Measurements from ENCODE around the gene PKN2. TPM values are rescaled to one million over a fixed set of nuclear protein-coding genes. Genes with fewer than 3 reads are reported as not detected.

PKN2 gene
- total and polyA plus RNA-seq, 9 of the 15 experiments (the other 6 are each of a cell fraction or from before 2014, with no cell fraction given): 4.5 to 25.3 (median 19.2) TPM

- Histone ChIP-seq H4K20me1 (replicated peaks; ENCODE audit: control insufficient read depth, insufficient read depth, low read length) (no peaks in the 10 kb centered on the region), H3K9me3 (replicated peaks; ENCODE audit: control insufficient read depth, insufficient read depth, low read depth, low read length) (no peaks in the 10 kb centered on the region), H2AFZ (ENCODE audit: low read depth, low read length) (peak overlapping the region; percentile 22), H3K36me3 (ENCODE audit: control insufficient read depth, insufficient read depth, low read length) (no peaks in the 10 kb centered on the region), H3K9ac (ENCODE audit: insufficient read depth in 1 of 2, low read depth in 2 of 2, low read length in 2 of 2) (no peak overlapping the region), H3K27me3 (ENCODE audit: control insufficient read depth in 2 of 2, insufficient read depth in 2 of 2, low read length in 2 of 2) (no peaks in the 10 kb centered on the region), H3K79me2 (ENCODE audit: control insufficient read depth, insufficient read depth, low read length) (peaks cover 25% of the 10 kb centered on the region), H3K9me1 (ENCODE audit: control insufficient read depth, insufficient read depth, low read length) (no peaks in the 10 kb centered on the region), H3K4me3 (no peak overlapping the region), H3K4me1 (replicated peaks in 1 of 2; ENCODE audit: control insufficient read depth in 2 of 2, insufficient read depth in 2 of 2, low read length in 2 of 2) (peaks cover 4 to 33% of the 10 kb centered on the region in 2 experiments; a peak in 4 of 5 replicates), H3K4me2 (ENCODE audit: insufficient read depth, low read length) (no peak overlapping the region; the same call in 1 of the 2 replicates), H3K27ac (ENCODE audit: extremely low read depth, low read depth, low read length) (peak overlapping the region; percentile 55; the same call in 2 of the 3 replicates)
- ATAC-seq (peak; percentile 56), DNase-seq (ENCODE audit: extremely low read depth in 1 of 4, low spot score in 3 of 4) (peak in 3 of 4 experiments; percentile 13 to 55 (median 16)), FAIRE-seq (peak; percentile 69)
- ChIA-PET CTCF (ENCODE audit: low intra/inter-chr PET ratio) (no interaction called here), POLR2A (interaction anchor here (0.9 kb wide), 1 partner anchor 854 kb away, joined by 4 read pairs; no protein-coding TSS in a partner anchor)
- intact Hi-C loops (cut with micrococcal nuclease): no loop called here
- WGBS (ENCODE audit: insufficient coverage, low coverage, missing lambda C conversion rate): 13% methylated on average over 3 of the region's 3 CpGs
- BruUV-seq (replicated peaks): no TSS peak
- in situ Hi-C loops (cut with MboI): no loop called here
- TF ChIP-seq ZNF668 (CRISPR knock-in tag; IDR thresholded peaks at IDR 0.05): no peak
- TF ChIP-seq RBM34 (IDR thresholded peaks at IDR 0.05; ENCODE audit: borderline replicate concordance, insufficient read depth, low read length): no peak
- no peak for TF ChIP-seq ZNF23 (CRISPR knock-in tag; IDR thresholded peaks at IDR 0.05)
- TF ChIP-seq CHD7 (IDR thresholded peaks at IDR 0.05; ENCODE audit: low read depth, low read length): no peak
- TF ChIP-seq JUND (IDR thresholded peaks at IDR 0.05; ENCODE audit: borderline replicate concordance, low read depth, low read length): no peak
- TF ChIP-seq JUND (tag; IDR thresholded peaks at IDR 0.05; ENCODE audit: borderline replicate concordance, low read depth, low read length): peak; percentile 38; the same call in 1 of the 3 replicates
- 0 out of 2 replicates have a peak, but pooled peaks have one; percentile 20 for TF ChIP-seq ATF7 (IDR thresholded peaks at IDR 0.05)
- TF ChIP-seq CBFA2T2 (conservative IDR thresholded peaks at IDR 0.05): no peak
- no peak for TF ChIP-seq NR4A1 (CRISPR knock-in tag; IDR thresholded peaks at IDR 0.05)
- no peak for TF ChIP-seq NR4A1 (tag; IDR thresholded peaks at IDR 0.05)
- TF ChIP-seq POLR2B (IDR thresholded peaks at IDR 0.05; ENCODE audit: low read depth, partially characterized antibody): no peak
- TF ChIP-seq C11orf30 (IDR thresholded peaks at IDR 0.05; ENCODE audit: low read depth): peak; percentile 42
- no peak; the same call in 1 of the 2 replicates for TF ChIP-seq GATA2 (CRISPR knock-in tag; IDR thresholded peaks at IDR 0.05)
- TF ChIP-seq MAFK (IDR thresholded peaks at IDR 0.05; ENCODE audit: low read length): 0 out of 2 replicates have a peak, but pooled peaks have one; percentile 7
Observed at GRCh38 chr1:88678405-88678804, 5.7 kb upstream of the PKN2 start.

Measured in K562 (cell line).